Mucosa of descending colon (tissue), 3 donors: Measurements from ENCODE around the gene UGT3A2. TPM values are rescaled to one million over a fixed set of nuclear protein-coding genes. Genes with fewer than 3 reads are reported as not detected.

ENCODE experiments used
- ATAC-seq: fragments of 200-7000 bp; cut with Tn5 transposase; one replicate; pipeline ENCODE4 v1.9.1; 2020; ENCODE audit warnings: mild to moderate bottlenecking, moderate library complexity
- DNase-seq, 3 donors: peaks; one replicate each; pipeline ENCODE4 v3.0.0-alpha.2; 2020
- H3K36me3 ChIP-seq: fragments of 200-600 bp; one replicate; pipeline ENCODE4 v1.8.0; 2021; ENCODE audit warnings: low read depth, mild to moderate bottlenecking
- H3K4me1 ChIP-seq: fragments of 200-600 bp; one replicate; pipeline ENCODE4 v1.8.0; 2021; ENCODE audit warnings: low read depth, mild to moderate bottlenecking
- H3K4me3 ChIP-seq: fragments of 200-600 bp; one replicate; pipeline ENCODE4 v1.8.0; 2021; ENCODE audit warnings: mild to moderate bottlenecking
- H3K9me3 ChIP-seq: fragments of 200-600 bp; one replicate; pipeline ENCODE4 v1.8.0; 2021; ENCODE audit warnings: mild to moderate bottlenecking
- intact Hi-C, 2 donors: fragments of 100-400 bp; cut with DNase I in 1 of 2; cut with micrococcal nuclease in 1 of 2; formaldehyde crosslinking; loops; one replicate each; pipeline versions ENCODE4 v1.11.0 to v1.11.1; 2022; cut with DNase I, micrococcal nuclease
- total RNA-seq, 3 donors: library from RNA; stranded (reverse); fragmentation: NEBNext Ultra II Directional in 2 of 3; extraction: Animal tissue kit (Norgen Biotek cat#: 25700) in 2 of 3; gene quantifications; one replicate each; pipeline versions ENCODE4 v1.2.1 to v1.2.4, GENCODE V29; 2021 to 2023
- TF ChIP-seq, protein P1 (sequence below): fragments of 200-600 bp; IDR thresholded peaks from one replicate; pipeline ENCODE4 v1.8.0; 2022; ENCODE audit warnings: antibody characterized with exemption, mild to moderate bottlenecking
- donor health status: DM: no; HTN: no; CAD: no; lungs with moderate emphysema.
- donor health status: DM: no; HTN: no; CAD: no.
- donor health status: DM: no; HTN: yes; CAD: no.

Gene UGT3A2
- total RNA-seq, 3 donors from 2014 or later, result 0.47 TPM; not detected in 2

DNA sequence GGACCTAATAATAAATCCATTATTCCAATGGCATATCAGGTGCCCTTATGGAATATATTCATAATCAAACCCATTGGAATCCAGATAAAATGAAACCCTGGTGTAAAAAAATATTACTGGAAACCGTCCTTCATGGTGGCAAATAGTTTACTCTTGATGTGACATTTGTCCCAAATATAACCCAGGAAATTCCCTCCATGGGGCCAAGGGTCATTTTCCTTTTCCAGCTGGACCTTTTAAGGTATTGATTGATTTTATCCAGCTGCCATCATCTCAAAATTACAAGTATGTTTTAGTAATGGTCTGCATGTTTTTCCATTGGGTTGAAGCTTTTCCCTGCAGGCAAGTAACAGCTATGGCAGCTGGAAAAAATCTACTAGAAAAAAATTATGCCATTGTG is 67.1 kb downstream of the UGT3A2 start:
- Histone ChIP-seq H3K4me1 (no peaks in the 10 kb centered on the region), H3K9me3 (no peaks in the 10 kb centered on the region), H3K4me3 (no peak overlapping the region), H3K36me3 (no peaks in the 10 kb centered on the region)
- TF ChIP-seq, protein P1, sequence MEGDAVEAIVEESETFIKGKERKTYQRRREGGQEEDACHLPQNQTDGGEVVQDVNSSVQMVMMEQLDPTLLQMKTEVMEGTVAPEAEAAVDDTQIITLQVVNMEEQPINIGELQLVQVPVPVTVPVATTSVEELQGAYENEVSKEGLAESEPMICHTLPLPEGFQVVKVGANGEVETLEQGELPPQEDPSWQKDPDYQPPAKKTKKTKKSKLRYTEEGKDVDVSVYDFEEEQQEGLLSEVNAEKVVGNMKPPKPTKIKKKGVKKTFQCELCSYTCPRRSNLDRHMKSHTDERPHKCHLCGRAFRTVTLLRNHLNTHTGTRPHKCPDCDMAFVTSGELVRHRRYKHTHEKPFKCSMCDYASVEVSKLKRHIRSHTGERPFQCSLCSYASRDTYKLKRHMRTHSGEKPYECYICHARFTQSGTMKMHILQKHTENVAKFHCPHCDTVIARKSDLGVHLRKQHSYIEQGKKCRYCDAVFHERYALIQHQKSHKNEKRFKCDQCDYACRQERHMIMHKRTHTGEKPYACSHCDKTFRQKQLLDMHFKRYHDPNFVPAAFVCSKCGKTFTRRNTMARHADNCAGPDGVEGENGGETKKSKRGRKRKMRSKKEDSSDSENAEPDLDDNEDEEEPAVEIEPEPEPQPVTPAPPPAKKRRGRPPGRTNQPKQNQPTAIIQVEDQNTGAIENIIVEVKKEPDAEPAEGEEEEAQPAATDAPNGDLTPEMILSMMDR, result no peak
- intact Hi-C loops, result no loop called here
- no peak for DNase-seq
- ATAC-seq, result no peak

DNA sequence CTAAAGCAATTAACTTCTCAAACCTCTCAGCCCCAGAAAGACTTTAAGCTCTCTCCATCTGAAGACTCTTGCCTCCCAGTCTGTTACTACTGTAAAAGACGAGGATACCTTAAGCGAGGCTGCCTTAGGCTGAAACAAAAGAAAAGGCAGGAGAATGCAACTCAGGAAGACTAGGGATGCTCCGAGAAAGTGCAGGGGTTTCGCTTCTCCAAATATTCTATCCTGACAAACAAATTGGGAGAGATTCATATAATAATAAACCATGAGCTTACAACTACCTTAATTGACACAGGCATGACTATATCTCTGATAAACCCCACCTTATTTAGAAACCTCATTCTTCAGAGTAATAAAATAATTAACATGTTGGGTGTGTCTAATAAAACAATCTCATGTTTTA is 70.6 kb downstream of the UGT3A2 start:
- ATAC-seq (no peak), DNase-seq (no peak)
- TF ChIP-seq, protein P1, result no peak
- no peaks in the 10 kb centered on the region for H3K4me1 ChIP-seq
- intact Hi-C loops, result no loop called here
- no peaks in the 10 kb centered on the region for H3K36me3 ChIP-seq
- H3K9me3 ChIP-seq, result no peaks in the 10 kb centered on the region
- H3K4me3 ChIP-seq, result no peak overlapping the region

DNA sequence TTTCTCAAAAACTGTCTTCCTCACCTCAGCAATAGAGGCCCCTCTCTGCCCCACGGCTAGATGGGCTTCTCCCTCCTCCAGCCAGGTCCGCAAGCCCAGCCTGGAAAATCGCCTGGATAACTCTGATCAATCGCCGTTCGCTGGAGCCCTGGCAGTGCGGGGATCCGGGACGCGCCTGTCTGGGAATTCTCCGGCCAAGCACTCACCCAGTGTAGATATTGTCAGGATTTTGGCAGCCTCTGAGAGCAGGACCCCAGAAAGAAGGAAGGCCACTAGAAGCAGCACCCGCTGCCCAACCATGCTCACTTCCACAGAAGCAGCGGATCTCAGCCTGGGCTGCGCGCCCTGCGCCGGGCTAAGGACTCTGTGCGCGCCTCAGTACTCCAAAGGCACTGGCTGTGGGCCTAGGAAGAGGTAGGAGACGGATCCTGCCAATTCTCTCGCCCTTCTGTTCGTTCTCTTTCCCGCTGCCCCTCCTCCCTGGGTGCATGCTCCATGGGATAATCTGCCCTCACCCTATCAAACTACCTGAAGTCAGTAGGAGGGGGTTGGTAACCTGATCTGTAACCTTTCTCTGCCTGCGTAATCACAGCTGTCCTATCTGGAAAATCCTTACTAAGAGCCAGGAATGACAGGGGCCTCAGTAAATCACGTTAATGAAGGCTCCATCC is 75.6 kb downstream of the UGT3A2 start, which contains the start of gene UGT3A1:
TSS of gene UGT3A1 (minus strand) at position 450 of the 671 bp plus-strand sequence. CDS start at position 300, 150 bp downstream.
- intact Hi-C loops, result no loop called here
- ATAC-seq, result no peak
- TF ChIP-seq, protein P1, result no peak
- H3K4me1 ChIP-seq, result no peaks in the 10 kb centered on the region
- no peaks in the 10 kb centered on the region for H3K9me3 ChIP-seq
- DNase-seq, result no peak
- H3K4me3 ChIP-seq, result no peak within 1 kb of the TSS
- H3K36me3 ChIP-seq, result no peaks in the 10 kb centered on the region

DNA sequence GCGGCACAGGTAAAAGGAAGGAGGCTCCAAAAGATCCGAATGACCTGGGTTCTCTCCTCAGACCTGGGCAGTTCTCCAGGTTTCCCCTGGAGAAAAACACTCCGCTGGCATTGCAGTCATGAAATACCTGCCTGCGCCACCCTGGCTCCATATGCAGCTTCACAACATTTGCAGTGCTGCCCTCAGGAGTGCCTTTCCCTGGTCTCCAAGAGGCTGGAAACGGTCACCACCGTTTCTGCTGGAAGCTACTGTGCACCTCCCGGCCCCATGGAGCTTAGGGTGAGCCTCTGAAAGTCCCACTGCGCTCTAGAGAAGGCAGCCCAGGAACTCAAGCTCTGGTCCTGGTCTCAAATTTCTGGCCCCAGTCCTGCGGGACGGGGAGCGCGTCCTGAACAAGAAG is 76.2 kb downstream of the UGT3A2 start:
- no peaks in the 10 kb centered on the region for H3K4me1 ChIP-seq
- H3K36me3 ChIP-seq, result no peaks in the 10 kb centered on the region
- TF ChIP-seq, protein P1, result no peak
- H3K9me3 ChIP-seq, result no peaks in the 10 kb centered on the region
- DNase-seq, result no peak
- no peak overlapping the region for H3K4me3 ChIP-seq
- intact Hi-C loops, result no loop called here
- no peak for ATAC-seq

DNA sequence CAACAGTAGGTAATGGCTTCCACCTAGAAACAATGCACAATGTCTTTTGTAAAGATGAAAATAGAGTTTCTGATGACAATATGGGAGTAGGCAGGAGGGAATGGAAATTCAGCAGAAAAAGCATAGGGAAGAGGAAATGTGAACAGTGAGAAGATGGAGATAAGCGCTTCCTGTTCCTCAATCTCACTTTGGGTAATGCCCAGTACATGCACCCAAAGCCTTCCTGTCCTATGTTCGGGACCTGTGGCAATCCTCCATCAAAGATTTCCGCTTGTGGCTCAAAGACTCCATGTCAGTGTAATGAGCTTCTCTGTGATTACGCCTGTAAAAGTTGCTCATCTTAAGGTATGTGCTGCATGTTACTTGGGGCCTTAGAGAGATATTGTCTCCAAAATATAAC is 78.2 kb downstream of the UGT3A2 start:
- Histone ChIP-seq H3K9me3 (no peaks in the 10 kb centered on the region), H3K4me1 (no peaks in the 10 kb centered on the region), H3K36me3 (no peaks in the 10 kb centered on the region), H3K4me3 (no peak overlapping the region)
- TF ChIP-seq, protein P1, result no peak
- DNase-seq (no peak), ATAC-seq (no peak)
- intact Hi-C loops, result no loop called here

DNA sequence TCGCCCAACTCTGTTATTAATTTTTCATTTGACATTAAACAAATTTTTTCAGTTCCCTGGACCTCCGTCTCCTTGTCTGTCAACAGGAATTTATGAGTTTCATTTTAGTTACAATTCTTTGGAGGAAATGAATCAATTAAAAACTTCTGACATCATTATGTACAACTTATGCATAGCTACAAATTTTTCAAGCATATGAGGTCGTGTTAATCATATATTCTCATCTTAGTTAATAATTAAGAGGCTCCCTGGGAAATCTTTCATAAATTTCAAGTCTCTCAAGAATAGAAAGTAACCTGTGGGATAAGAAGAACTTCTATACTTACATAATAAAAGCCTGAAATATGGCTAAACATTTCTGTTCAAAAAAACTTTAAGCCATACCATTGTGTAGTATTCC is 78.9 kb downstream of the UGT3A2 start:
- Histone ChIP-seq H3K4me3 (no peak overlapping the region), H3K36me3 (no peaks in the 10 kb centered on the region), H3K4me1 (no peaks in the 10 kb centered on the region), H3K9me3 (no peaks in the 10 kb centered on the region)
- TF ChIP-seq, protein P1, result no peak
- intact Hi-C loops, result no loop called here
- DNase-seq (no peak), ATAC-seq (no peak)
